Measurements from ENCODE around the gene UNC13C.

The UNC13C gene

DNA sequence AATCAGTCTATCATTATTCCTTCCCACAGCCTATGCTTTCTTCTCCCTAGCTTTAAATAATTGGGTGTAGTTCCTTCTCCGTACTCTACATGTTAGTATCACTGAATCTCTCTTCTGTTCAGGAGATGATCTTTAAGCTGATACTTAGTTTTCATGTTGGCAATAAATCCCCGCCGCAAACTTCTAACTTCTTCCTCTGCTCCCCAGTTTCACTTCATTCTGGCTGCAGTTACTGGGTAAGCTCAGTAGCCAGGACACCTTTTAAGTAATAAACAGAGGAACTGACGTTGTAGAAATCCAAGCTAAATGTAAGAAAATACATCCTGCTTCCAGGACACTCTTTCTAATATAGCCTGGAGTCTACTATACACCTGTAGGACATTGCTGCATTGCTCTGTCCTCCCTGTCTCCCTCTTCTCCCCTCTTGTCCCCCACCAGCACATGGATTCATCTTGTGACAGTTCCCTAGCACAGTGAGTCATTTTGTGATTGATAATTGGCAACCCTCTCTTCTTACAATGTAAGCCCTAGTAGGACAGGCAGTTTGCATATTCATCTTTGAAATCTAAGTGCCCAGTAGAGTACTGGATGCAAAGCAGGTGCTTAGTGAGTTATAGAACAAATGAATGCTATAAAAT, 598.2 kb downstream of the UNC13C start:
- DNase-seq, result no peak

DNA sequence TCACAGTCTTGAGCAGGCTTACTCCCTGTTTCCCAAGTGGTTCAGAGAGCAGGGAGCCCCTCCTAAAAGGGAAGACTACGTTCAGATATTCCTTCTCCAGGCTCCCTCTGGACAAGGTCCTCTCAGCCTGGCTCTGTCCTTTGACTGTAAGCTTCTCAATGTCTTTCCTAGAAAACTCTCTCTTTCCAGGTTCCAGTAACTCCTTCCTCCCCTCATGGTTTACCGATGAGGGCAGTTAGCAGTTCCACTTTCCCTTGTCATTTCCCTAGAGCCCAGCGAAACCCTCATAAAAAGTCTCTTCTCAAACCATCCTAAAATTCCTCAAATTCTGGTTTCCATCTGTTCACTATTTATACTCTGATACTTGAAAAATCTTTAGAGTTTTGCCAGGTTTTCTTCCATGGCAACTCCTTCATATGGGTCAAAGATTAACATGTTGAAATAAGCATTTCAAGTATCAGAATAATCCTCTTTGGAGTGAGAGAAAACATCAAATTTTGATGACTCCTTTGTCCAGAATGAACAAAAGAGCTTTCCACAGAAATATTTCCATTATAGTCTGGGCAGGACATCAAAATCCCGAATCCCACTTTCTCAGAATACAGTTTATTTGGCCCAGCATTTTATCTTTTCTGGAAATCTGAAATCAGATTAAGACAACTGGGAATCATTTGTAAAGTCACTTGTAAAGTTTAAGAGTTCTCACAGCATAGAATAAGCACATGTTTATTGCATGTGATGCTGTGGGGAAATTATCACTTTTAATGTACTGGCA, 599.4 kb downstream of the UNC13C start:
- no peak for DNase-seq

- no peak for DNase-seq
Observed at GRCh38 chr15:54579855-54580254, 601.6 kb downstream of the UNC13C start.

DNA sequence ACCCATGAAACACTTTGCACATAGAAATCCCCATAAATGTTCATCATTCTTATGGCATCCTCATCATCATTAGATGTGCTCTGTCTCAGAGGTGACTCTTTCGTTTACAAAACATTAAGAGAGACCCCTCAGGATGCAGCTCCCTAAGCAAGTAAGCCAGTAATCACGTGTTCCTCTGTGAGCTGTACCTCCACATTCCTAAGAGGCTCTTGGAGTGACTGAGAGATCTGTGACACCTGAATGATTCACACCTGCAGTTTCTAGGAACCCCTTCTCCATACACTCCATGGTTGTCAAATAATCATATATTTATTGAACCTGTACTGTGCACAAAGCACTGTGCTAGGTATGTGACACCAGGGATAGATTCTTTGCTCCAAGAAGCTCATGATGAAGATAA, 602.4 kb downstream of the UNC13C start:
- no peak for DNase-seq

DNA sequence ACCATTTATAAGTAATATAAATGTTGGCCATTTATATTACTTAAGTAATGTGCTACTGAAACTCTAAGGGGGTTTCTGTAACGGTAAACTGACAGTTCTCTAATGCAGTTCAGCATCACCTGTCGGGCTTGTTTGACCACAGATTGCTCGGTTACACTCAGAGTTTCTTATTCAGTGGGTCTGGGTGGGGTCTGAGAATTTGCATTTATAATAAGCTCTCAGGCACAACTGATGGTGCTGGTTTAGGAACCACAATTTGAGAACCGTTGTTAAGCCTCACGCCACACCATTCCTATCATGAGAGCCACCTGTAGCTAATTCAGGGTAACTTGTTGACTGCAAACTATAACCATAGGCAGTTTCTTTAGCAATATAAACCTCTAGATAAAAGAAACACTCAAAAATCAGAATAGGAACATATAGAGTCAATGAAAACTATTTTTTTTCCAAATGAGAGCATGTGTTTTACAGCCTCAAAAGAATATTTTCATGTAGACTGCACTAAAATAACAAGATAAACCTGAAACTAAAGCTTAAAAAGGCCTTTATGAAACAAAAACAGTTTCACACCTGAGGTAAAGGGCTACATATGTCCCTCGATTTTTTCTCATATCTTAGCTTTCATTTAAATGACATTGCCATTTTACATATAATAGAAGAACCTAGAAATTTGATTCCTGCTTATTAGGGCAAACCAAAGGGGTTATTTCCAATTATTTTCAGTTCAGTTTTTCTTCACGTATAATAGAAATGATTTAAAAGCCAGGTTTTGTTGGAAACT, 604.8 kb downstream of the UNC13C start:
- no peak for DNase-seq

DNA sequence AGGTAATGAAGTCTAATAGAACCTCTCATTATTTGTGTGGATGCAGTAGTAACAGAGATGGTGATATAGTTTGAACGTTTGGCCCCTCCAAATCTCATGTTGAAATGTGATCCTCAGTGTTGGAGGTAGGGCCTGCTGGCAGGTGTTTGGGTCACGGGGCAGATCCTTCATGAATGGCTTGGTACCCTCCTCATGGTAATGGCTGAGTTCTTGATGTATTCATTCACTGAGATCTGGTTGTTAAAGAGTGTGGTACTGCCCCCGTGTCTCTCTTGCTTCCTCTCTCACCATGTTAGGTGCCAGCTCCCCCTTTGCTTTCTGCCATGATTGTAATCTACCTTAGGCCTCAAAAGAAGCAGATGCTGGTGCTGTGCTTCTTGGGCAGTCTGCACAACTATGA, 606.8 kb downstream of the UNC13C start:
- no peak for DNase-seq

GRCh38 chr15:54594115-54594514, 615.9 kb downstream of the UNC13C start:
- no peak for DNase-seq

DNA sequence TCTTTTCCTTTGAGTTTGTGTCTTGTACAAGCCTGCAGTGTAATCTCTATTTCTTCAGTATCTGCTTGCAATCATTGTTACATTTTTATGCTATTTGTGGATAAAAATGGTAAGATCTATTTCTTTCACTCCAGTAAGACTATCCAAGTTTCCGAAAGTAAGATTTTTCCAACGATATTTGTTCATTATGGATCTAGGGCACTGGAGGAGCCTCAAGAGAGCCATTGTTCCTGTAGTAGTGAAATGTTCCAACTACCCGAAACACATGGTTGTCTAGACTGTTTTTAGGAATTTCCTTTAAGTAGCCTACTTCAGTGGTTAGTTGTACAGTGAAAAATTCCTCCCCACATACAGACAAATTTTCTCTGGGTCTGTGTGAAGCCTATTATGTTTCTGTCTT, 621.1 kb downstream of the UNC13C start:
- no peak for DNase-seq

DNA sequence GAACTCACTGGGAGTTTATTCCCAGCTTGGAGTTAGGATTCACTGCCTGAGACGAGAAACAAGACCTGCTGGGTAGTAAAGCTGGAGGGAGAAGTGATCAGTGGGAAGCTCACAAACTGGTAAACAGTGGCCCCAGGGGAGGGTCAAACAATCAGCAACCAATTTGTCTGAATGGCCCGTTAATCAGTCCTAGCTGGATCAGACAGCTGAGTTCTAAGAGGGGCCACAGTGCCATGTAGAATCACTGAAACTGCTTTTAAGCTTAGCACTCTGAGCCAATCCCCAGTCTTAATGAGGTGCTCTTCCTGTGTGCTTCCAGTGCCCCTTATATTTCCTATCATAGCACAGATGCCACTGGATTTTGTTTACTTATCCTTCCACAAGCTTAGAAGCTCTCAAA, 626.8 kb downstream of the UNC13C start:
- DNase-seq, result no peak

GRCh38 chr15:54605556-54605955, 627.3 kb downstream of the UNC13C start:
- DNase-seq, result no peak

DNA sequence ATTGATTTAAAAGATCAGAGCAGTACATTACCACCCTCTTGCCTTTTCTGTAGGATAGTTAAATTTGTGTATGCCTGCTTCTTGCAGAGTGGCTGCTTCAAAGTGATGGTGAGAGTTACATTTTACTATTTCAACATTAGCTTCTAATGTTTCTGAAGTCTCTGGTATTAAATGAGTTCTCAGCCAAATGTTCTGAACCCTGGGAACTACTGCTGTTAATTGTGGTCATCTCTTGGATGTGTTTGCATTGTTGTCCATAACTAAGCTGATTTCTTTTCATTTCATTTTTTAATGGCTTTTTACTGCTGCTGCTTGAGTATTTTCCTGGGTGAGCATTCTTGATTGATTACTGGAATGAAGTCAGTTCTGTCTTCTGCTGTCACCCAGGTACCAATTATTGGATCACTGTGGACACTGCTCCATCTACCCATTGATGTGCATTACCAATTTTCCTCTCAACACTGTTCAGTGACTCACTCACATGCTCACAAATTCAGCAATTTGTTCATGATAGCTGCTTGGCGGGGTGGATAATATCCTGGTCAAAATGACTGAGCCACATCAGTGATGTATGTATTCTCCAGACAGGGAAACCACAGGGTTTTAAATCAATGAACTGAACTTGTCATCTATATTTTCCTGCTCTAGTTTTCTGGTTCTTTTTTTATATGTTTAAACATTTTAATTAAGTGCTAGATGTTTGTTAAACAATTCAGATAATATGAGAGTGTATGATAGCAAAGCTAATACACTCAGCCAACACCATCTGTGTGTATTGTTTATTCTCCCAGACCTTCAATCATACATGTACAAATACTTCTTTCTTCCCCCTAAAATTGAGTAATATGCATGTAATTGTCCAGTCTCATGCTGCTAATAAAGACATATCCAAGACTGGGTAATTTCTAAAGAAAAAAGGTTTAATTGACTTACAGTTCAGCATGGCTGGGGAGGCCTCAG, 630.9 kb downstream of the UNC13C start:
- no peak for DNase-seq

- no peak for DNase-seq
Observed at GRCh38 chr15:54618120-54618519, 639.9 kb downstream of the UNC13C start.

GRCh38 chr15:54619180-54619579, 640.9 kb downstream of the UNC13C start:
- no peak for DNase-seq

GRCh38 chr15:54620916-54621315, 642.7 kb downstream of the UNC13C start:
- no peak for DNase-seq

DNA sequence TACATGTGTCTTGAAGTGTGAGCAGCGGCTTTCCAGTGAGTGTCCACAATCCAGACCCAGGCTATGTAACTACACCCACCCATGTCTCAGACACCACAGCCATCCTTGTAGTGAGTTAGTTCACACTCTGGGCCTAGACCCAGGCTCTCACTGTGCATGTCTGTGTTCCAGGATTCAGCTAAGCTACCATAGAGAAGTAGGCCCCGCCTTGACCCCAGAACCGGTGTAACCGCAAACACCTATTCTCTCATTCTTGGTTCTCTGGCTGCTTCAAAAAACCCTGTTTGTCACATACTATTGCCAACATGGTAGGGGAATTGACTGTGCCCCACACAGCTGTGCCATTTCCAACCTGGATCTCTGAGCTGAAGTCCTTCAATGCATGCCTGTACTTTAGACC, 657.9 kb downstream of the UNC13C start:
- DNase-seq, result no peak

DNA sequence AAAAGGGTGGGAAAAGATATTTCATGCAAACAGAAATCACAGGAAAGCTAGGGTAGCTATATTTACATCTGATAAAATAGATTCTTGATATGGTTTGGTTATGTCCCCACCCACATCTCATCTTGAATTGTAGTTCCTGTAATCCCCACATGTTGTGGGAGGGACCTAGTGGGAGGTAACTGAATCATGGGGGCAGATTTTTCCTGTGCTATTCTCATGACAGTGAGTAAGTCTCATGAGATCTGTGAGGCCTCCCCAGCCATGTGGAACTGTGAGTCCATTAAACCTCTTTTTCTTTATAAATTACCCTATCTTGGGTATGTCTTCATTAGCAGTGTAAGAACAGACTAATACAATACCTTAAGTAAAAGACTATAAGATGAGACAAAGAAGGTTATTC, 660.4 kb downstream of the UNC13C start:
- DNase-seq, result peak; percentile 23

DNA sequence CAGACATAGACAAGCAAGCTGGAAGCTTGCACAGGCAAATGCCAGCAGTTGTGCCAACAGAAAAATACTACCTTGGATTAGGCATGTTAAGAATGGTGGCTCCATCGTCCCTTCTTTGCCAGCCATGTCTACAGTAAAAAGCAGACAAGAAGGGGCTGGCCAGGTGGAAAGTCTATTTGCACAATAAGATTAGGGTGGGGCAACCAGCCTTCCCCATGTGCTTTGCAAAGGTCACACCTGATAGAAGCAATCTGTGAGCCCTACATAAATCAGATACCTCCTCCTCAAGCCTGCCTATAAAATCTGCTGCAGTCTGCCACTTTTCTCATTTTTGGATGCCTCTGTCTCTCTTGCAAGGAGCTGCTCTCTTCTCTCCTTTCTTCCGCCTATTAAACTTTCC, 662.6 kb downstream of the UNC13C start:
- no peak for DNase-seq

- no peak for DNase-seq
Observed at GRCh38 chr15:54644796-54645195, 666.6 kb downstream of the UNC13C start.

DNA sequence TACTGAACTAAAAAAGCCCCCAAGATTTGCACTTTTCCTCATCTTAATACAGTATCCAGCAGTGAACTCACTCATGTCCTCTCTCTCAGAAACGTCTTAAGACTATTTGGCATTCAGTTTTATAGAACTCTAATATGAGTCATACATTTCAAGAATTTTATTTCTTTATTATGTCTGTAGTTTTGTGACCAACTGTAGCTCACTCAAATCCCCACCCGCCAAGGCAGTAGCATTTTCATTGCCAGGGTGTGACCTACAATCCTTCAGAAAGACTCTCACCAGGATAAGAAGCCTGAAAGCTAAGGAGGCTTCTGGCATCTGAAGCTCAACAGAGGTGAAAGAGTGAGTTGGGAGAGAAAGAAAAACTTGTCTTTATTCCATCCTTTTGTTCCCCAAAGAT, 681.4 kb downstream of the UNC13C start:
- DNase-seq, result no peak

GRCh38 chr15:54660356-54660755, 682.1 kb downstream of the UNC13C start:
- no peak for DNase-seq

GRCh38 chr15:54675241-54675640, 697.0 kb downstream of the UNC13C start:
- DNase-seq, result no peak

- DNase-seq, result peak; percentile 45
Observed at GRCh38 chr15:54681584-54681983, 703.3 kb downstream of the UNC13C start.

Measured in suppressor macrophage treated with lipopolysaccharide for 4 hours (primary cell).